HepG2 (cell line): ENCODE measurements around the gene TMCO6. TPM values are rescaled to one million over a fixed set of nuclear protein-coding genes. Genes with fewer than 3 reads are reported as not detected.

ENCODE experiments used
- POLR2G ChIP-seq: fragments of 200-400 bp; formaldehyde crosslinking; IDR thresholded peaks from 2 replicates; pipeline ENCODE4 v1.6.1; 2018; ENCODE audit warnings: mild to moderate bottlenecking, low read depth, low read length, moderate library complexity
- SETDB1 ChIP-seq: sonication (generic); formaldehyde crosslinking; IDR thresholded peaks from 2 replicates; pipeline ENCODE4 v1.5.1; 2020; ENCODE audit warnings: missing genetic modification reagents, mild to moderate bottlenecking, borderline replicate concordance
- TRIM22 ChIP-seq: fragments of 450-650 bp; IDR thresholded peaks from 2 replicates; pipeline ENCODE4 v1.6.1; 2017
- U2AF2 ChIP-seq: fragments of 200-400 bp; formaldehyde crosslinking; IDR thresholded peaks from 2 replicates; pipeline ENCODE4 v1.6.1; 2017; ENCODE audit warnings: low read depth, mild to moderate bottlenecking, low read length
- ZMYM2 ChIP-seq: sonication (generic); formaldehyde crosslinking; IDR thresholded peaks from 2 replicates; pipeline ENCODE4 v1.8.0; 2022; ENCODE audit warnings: mild to moderate bottlenecking, missing genetic modification reagents
- ZNF292 ChIP-seq: sonication (generic); formaldehyde crosslinking; IDR thresholded peaks from 2 replicates; pipeline ENCODE4 v1.8.1; 2022; ENCODE audit warnings: mild to moderate bottlenecking, low read depth, missing genetic modification reagents, borderline replicate concordance
- ZNF446 ChIP-seq: sonication (generic); formaldehyde crosslinking; IDR thresholded peaks from 2 replicates; pipeline ENCODE4 v1.5.0; 2020; ENCODE audit warnings: mild to moderate bottlenecking, missing genetic modification reagents
- ZNF510 ChIP-seq: sonication (generic); formaldehyde crosslinking; IDR thresholded peaks from 2 replicates; pipeline ENCODE4 v1.4.0; 2020; ENCODE audit warnings: low read depth, mild to moderate bottlenecking, missing genetic modification reagents
- ZNF543 ChIP-seq: sonication (generic); formaldehyde crosslinking; IDR thresholded peaks from 2 replicates; pipeline ENCODE4 v1.4.0; 2020; ENCODE audit warnings: mild to moderate bottlenecking, missing genetic modification reagents
- ZSCAN5A ChIP-seq: sonication (generic); formaldehyde crosslinking; IDR thresholded peaks from 2 replicates; pipeline ENCODE4 v1.8.0; 2022; ENCODE audit warnings: mild to moderate bottlenecking, missing genetic modification reagents, borderline replicate concordance
- polyA plus RNA-seq, 8 experiments: library from polyadenylated mRNA; depleted of rRNA in 3 of 8; stranded (reverse) in 7 of 8; unstranded in 1 of 8; fragments of >200 nt; fragmentation: Illumina TruSeq in 4 of 8; extraction: Trizol in 4 of 8; gene quantifications; 2 replicates each; pipeline versions ENCODE4 v1.2.1 to v1.2.3, GENCODE V29; 2011 to 2016; ENCODE audit warnings: low read depth in 4 of 8, missing spikeins in 1 of 8, mixed read lengths in 1 of 8; ENCODE audit not compliant: insufficient read depth in 1 of 8
- total RNA-seq, 5 experiments: library from RNA; depleted of rRNA; stranded (reverse); fragments of >200 nt; fragmentation: Illumina TruSeq; extraction: Trizol; gene quantifications; 2 replicates each; pipeline ENCODE4 v1.2.3, GENCODE V29; 2016; ENCODE audit warnings: low read depth in 1 of 5
- TF ChIP-seq, protein P1 (sequence below), 2 experiments: sonication (generic) in 1 of 2; formaldehyde crosslinking in 1 of 2; IDR thresholded peaks; 2 replicates each; pipeline versions ENCODE4 v1.4.0 to v1.6.1; 2016 to 2020; ENCODE audit warnings: borderline replicate concordance in 1 of 2, low read depth in 1 of 2, mild to moderate bottlenecking in 1 of 2, missing genetic modification reagents in 1 of 2

The TMCO6 gene
- total and polyA plus RNA-seq, 2 of the 13 experiments (the other 11 are each of a cell fraction or from before 2014, with no cell fraction given) = 16.6 to 28.2 TPM

- TF ChIP-seq ZSCAN5A (CRISPR knock-in tag) (no peak; the same call in 1 of the 2 replicates), U2AF2 (no peak), ZMYM2 (CRISPR knock-in tag) (peak; percentile 20; the same call in 1 of the 2 replicates), ZNF543 (peak; percentile 87; the same call in 1 of the 2 replicates), ZNF292 (CRISPR knock-in tag) (no peak), ZNF446 (CRISPR knock-in tag) (peak; percentile 30; the same call in 1 of the 2 replicates), ZNF510 (CRISPR knock-in tag) (peak; percentile 77; the same call in 1 of the 2 replicates), POLR2G (peak; percentile 74), SETDB1 (no peak), TRIM22 (no peak)
- TF ChIP-seq, protein P1, sequence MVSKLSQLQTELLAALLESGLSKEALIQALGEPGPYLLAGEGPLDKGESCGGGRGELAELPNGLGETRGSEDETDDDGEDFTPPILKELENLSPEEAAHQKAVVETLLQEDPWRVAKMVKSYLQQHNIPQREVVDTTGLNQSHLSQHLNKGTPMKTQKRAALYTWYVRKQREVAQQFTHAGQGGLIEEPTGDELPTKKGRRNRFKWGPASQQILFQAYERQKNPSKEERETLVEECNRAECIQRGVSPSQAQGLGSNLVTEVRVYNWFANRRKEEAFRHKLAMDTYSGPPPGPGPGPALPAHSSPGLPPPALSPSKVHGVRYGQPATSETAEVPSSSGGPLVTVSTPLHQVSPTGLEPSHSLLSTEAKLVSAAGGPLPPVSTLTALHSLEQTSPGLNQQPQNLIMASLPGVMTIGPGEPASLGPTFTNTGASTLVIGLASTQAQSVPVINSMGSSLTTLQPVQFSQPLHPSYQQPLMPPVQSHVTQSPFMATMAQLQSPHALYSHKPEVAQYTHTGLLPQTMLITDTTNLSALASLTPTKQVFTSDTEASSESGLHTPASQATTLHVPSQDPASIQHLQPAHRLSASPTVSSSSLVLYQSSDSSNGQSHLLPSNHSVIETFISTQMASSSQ (IDR thresholded peaks at IDR 0.05; ENCODE audit: low read depth) = no peak
- TF ChIP-seq, protein P1 (CRISPR knock-in tag; IDR thresholded peaks at IDR 0.05; ENCODE audit: borderline replicate concordance) = peak; percentile 44; the same call in 1 of the 2 replicates
Measured at GRCh38 chr5:140639148-140639981, at the start of gene TMCO6 (continued).
